ENCODE results near the gene NBPF3.

Gene NBPF3

DNA sequence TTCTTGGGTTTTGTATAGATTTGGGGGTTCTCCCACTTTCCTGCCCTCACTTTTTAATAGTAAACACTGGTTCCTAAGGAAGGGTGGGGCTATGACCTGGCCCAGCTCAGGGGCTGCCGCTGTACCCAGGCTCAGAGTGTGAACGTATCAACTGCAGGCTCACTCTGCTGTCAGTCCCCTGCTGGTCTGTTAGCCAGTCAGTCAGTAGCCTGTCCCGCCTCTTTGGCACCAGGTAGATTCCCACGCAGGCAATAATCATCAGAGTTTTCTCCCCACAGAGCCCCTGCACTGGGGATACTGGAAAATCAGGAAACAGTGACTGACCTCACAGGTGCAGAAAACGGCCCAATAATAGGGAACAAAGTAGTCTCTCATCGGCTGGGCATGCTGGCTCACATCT is 54.3 kb downstream of the NBPF3 start:
- DNase-seq (ENCODE audit: low spot score) = no peak

GRCh38 chr1:21495225-21495820 is 55.4 kb downstream of the NBPF3 start:
- no peak for DNase-seq (ENCODE audit: low spot score)

- no peak for DNase-seq (ENCODE audit: low spot score)
These were observed 56.1 kb downstream of the NBPF3 start for GRCh38 chr1:21496063-21496462.

DNA sequence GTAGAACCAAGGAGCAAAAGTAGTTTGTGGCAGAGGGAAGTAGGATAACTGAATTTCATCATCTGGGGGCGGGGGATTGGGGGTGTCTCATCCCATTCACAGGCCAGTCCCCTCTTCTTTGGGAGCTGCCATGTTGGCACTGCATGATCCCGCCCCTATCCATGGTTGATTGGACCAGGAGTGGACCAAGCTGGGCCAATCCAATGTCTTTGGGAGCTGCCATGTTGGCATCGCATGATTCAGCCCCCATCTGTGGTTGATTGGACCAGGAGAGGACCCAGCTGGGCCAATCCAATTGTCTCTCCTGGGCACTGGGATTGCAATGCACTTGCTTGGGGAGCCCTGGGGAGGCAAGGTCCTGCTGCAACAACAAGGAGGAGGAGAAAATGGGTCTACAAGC is 56.9 kb downstream of the NBPF3 start:
- DNase-seq (ENCODE audit: low spot score) = no peak

DNA sequence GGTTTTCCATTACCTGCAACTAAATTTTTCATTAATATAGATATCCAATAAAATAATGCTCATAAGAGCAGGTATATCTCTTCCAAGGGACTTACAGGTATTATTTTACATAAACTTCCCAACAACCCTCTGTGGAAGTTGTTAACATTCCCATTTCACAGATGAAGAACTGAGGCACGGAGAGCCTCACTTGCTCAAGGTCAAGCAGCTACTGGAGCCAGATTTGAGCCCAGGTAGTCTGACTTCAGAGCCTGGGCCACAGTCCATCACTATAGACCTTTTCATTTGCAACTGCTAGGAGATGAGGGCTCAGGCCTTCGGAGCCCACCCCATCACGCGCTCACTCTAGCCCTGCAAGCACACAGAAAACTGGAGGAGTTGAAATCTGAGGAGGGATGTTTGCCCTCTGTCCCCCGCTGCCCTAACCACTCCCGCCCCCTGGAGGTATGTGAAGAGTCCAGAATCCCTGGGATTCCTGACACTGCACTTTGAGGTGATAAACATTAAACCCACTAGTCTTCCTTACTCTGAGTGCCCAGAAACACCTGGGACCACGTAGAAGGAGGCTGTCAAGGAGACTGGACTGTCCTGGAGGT is 57.6 kb downstream of the NBPF3 start:
- DNase-seq (ENCODE audit: low spot score) = no peak

- no peak for DNase-seq (ENCODE audit: low spot score)
These were observed 59.5 kb downstream of the NBPF3 start for GRCh38 chr1:21499283-21499950.

GRCh38 chr1:21503706-21504377 is 63.9 kb downstream of the NBPF3 start:
- DNase-seq (ENCODE audit: low spot score) = no peak

GRCh38 chr1:21506804-21507203 is 66.9 kb downstream of the NBPF3 start:
- DNase-seq (ENCODE audit: low spot score) = no peak

DNA sequence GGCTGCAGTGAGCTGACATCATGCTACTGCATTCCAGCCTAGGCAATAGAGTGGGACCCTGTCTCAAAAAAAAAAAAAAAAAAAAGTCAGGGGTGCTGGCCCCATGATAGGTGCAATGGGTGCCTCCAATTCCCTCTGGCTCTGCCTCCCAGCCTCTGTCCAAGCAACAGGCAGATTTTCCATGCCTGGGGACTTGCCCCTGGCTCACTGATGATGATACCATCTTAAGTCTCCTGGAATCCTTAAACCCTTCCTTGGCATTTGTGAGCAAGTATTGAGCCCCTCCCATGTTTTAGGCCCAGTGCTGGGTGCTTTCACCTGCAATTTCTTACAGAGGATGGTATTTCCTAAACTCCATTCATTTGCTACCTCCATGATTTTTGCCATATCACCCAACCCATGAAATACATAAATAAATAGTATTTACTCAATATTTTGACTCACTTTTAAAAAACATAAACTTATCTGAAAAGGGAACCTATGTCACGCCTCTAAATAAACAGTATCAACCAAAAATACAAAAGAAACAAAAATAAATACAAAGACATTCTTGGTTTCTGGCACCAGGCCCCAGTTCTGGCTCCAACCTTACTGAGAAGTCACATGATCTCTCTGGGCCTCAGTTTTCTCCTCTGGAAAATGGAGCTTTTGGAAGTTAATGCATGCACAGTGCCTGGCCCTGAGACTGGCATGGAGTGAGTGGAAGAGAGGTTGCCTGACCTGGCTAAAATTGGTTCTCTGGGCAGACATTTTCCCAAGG is 67.8 kb downstream of the NBPF3 start:
- DNase-seq (ENCODE audit: low spot score) = no peak

DNA sequence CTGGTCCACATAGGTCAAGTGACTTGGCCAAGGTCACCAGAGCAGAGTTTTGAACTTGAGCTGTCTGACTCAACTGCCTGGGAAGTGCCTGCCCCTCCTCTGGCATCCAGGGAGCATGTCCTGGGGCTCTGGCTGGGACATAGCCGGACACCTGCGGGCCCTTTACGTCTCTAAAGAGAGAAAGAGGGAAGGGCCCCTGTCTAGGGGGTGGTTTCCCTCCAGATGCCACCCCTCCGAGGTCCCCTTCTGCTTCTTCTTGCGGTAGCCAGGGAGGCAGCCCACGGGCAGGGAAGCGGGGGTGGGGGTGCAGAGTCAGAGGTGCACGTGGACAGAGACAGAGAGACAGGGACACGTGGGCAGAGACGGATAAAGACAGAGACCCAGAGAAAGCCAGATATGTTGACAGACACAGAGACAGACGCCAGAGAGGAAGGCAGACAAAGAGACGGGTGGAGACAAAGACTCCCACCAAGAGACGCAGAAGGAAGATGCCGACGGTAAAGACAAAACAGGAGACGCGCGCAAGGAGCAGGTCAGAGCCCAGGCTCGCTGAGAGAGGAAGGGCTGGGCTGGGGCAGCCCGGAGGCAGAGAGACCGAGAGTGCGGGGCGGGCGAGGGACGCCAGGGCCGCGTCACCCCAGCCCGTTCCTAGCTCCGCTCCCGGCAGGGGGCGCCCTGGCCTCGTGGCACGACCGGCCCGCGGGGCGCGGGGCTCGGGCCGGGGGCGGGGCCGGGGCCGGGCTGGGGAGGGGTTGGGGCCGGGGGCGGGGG is 68.8 kb downstream of the NBPF3 start:
- peak; percentile 84 for DNase-seq (ENCODE audit: low spot score)

DNA sequence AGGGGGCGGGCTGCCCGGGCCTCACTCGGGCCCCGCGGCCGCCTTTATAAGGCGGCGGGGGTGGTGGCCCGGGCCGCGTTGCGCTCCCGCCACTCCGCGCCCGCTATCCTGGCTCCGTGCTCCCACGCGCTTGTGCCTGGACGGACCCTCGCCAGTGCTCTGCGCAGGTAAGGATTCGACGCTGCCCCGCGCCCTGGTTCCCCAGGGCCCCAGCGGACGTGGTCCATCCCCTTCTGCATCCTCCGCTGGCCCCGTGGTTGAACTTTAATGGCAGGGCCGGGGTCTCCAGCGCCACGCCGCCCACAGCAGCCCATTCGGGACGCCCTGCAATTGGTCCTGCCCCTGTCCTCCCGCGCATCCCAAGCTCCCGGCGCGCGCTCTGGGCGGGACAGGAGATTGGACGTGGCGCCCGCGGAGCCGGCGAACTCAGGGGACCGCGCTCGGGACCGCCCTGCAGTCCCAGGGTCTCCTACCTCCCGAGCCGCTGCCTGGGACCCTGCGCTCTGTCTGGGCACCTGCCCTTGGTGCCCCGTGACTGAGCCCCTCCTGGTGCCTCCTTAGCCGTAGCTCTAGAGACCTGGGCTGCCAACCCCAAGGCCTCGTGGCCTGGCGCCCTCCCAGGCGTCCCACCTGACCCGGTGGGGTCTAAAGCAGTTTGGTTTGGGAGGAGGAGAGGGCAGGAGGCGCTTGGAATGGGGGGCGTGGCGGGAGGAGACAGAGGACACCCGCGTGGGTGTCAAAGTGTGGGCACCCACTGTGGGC is 69.6 kb downstream of the NBPF3 start, which contains the start of gene ALPL:
TSS of gene ALPL (plus strand) at position 73 of the 762 bp plus-strand sequence. CDS start 44,659 bp downstream, outside the sequence.
- DNase-seq (ENCODE audit: low spot score) = no peak

- no peak for DNase-seq (ENCODE audit: low spot score)
These were observed 70.2 kb downstream of the NBPF3 start for GRCh38 chr1:21510113-21510493.

DNA sequence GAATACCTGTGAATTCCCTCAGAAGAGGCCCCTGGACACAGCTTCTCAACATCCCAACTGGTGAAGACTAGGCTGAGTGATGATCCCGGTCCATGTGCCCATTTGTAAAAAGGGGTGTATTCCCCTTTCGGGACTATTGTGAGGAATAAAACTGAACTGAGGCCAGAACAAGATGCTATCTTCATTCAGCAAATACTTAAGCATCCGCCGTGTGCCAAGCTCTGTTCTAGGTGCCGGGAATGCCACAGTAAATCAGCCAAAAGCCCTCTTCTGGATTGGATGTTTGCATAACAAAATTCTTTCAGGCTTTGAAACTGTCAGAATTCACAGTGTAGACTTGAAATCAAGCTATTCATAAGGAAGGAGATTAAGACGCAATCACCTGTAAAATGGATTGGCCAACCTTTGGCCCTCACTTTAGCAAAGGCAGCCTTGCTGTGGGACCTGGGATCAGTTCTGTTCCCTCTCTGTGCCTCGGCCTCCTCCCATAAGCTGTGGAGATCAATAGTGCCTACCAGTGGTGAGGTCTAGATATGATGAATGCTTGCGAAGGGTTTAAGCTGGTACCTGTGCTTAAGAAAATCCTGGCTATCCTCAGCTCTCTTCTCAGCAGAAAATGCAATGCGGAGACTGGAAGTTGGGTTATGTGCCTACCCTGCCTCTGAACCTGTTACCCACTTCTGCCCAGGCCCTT is 71.1 kb downstream of the NBPF3 start:
- DNase-seq (ENCODE audit: low spot score) = no peak

- no peak for DNase-seq (ENCODE audit: low spot score)
These were observed 71.9 kb downstream of the NBPF3 start for GRCh38 chr1:21511579-21512522.

- DNase-seq (ENCODE audit: low spot score) = no peak
These were observed 74.3 kb downstream of the NBPF3 start for GRCh38 chr1:21514245-21514644.

DNA sequence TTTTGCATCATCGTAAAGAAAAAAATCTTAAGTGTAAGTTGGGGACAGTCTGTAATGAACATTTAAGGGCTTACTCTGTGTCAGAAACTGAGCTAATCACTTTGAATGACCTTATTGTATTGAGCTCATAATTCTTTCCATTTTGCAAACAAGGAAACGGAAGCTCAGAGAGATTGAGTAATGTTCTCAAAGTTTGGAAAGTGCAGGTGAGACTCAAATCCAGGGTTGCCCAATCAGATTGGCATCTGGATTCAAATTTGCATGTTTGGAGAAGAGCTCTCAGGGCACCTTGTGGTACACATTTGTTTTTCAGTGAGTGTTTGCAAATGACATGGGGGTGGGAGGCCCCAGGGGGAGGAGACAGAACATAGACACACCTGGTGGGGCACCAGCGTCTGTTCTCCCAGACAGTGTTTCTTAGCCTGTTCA is 77.2 kb downstream of the NBPF3 start:
- no peak for DNase-seq (ENCODE audit: low spot score)

- no peak for DNase-seq (ENCODE audit: low spot score)
These were observed 77.9 kb downstream of the NBPF3 start for GRCh38 chr1:21517660-21518480.

All from HuH-7 (cell line).